GM23338 (cell line): ENCODE measurements around the gene ALPI. TPM values are rescaled to one million over a fixed set of nuclear protein-coding genes. Genes with fewer than 3 reads are reported as not detected.
"Not testable (repeated sequence)": the region's sequence is repeated elsewhere in the genome, so short reads cannot be mapped to it uniquely, and the experiment has no call there.

Experiments
- ATAC-seq: fragments of 200-7000 bp; cut with Tn5 transposase; 3 replicates; pipeline ENCODE4 v1.9.1; 2020
- DNase-seq: peaks from one replicate; pipeline ENCODE4 v3.0.0-alpha.2; 2015; ENCODE audit warnings: low spot score
- H2AFZ ChIP-seq: fragments of 200-600 bp; sonication (generic); 2 replicates; pipeline ENCODE4 v1.8.0; 2016; ENCODE audit warnings: antibody characterized with exemption, mild to moderate bottlenecking, moderate library complexity
- H3F3A ChIP-seq: fragments of 200-600 bp; sonication (generic); replicated peaks from 2 replicates; pipeline ENCODE4 v1.8.0; 2017; ENCODE audit warnings: antibody characterized with exemption, mixed run types, low read depth
- H3K27ac ChIP-seq: fragments of 200-600 bp; sonication (generic); 2 replicates; pipeline ENCODE4 v1.6.1; 2016; ENCODE audit warnings: low read depth
- H3K27me3 ChIP-seq: fragments of 200-600 bp; sonication (generic); 2 replicates; pipeline ENCODE4 v1.8.0; 2016; ENCODE audit warnings: mild to moderate bottlenecking, mixed run types, moderate library complexity; ENCODE audit not compliant: insufficient read depth
- H3K36me3 ChIP-seq: fragments of 200-600 bp; sonication (generic); 2 replicates; pipeline ENCODE4 v1.8.0; 2016; ENCODE audit warnings: mild to moderate bottlenecking; ENCODE audit not compliant: insufficient read depth
- H3K4me1 ChIP-seq: fragments of 200-600 bp; sonication (generic); 2 replicates; pipeline ENCODE4 v1.8.0; 2016; ENCODE audit warnings: mild to moderate bottlenecking, moderate library complexity; ENCODE audit not compliant: insufficient read depth
- H3K4me2 ChIP-seq: fragments of 200-600 bp; sonication (generic); 2 replicates; pipeline ENCODE4 v1.7.1; 2017; ENCODE audit warnings: mixed run types
- H3K4me3 ChIP-seq: fragments of 200-600 bp; sonication (generic); 2 replicates; pipeline ENCODE4 v1.6.1; 2016; ENCODE audit warnings: mixed run types
- H3K79me2 ChIP-seq: fragments of 200-600 bp; sonication (generic); replicated peaks from 2 replicates; pipeline ENCODE4 v1.8.0; 2017; ENCODE audit warnings: mild to moderate bottlenecking; ENCODE audit not compliant: insufficient read depth
- H3K9me2 ChIP-seq: fragments of 200-600 bp; sonication (generic); 2 replicates; pipeline ENCODE4 v1.8.0; 2017; ENCODE audit not compliant: insufficient read depth
- H4K20me1 ChIP-seq: fragments of 200-600 bp; sonication (generic); replicated peaks from 2 replicates; pipeline ENCODE4 v1.8.0; 2017; ENCODE audit warnings: mild to moderate bottlenecking; ENCODE audit not compliant: insufficient read depth
- H3K27ac Mint-ChIP-seq: 2 replicates; pipeline ENCODE4 v1.8.0; 2020; ENCODE audit warnings: inconsistent platforms, mild to moderate bottlenecking, moderate library complexity, mixed read lengths
- H3K27me3 Mint-ChIP-seq: 3 replicates; pipeline ENCODE4 v1.8.0; 2022; ENCODE audit warnings: low read depth, mild to moderate bottlenecking, moderate library complexity, mixed read lengths, inconsistent platforms; ENCODE audit not compliant: insufficient read depth, poor library complexity
- H3K36me3 Mint-ChIP-seq: 3 replicates; pipeline ENCODE4 v1.8.0; 2021; ENCODE audit warnings: low read depth, mild to moderate bottlenecking, inconsistent platforms, moderate library complexity, mixed read lengths
- H3K4me1 Mint-ChIP-seq: 3 replicates; pipeline ENCODE4 v1.8.0; 2020; ENCODE audit warnings: mild to moderate bottlenecking, inconsistent platforms, mixed read lengths
- H3K4me3 Mint-ChIP-seq: 3 replicates; pipeline ENCODE4 v1.8.0; 2021; ENCODE audit warnings: moderate library complexity, mild to moderate bottlenecking, inconsistent platforms, mixed read lengths
- H3K9me3 Mint-ChIP-seq: 3 replicates; pipeline ENCODE4 v1.8.0; 2020; ENCODE audit warnings: moderate library complexity, mild to moderate bottlenecking, inconsistent platforms, mixed read lengths
- CTCF ChIP-seq, 2 experiments: fragments of 200-600 bp in 1 of 2; sonication (generic) in 1 of 2; conservative IDR thresholded peaks; 2 replicates each; pipeline versions ENCODE4 v1.5.1 to v1.6.1; 2016 to 2017; ENCODE audit warnings: antibody characterized with exemption in 2 of 2, low read depth in 2 of 2, mild to moderate bottlenecking in 2 of 2, moderate library complexity in 1 of 2
- NANOG ChIP-seq: IDR thresholded peaks from 2 replicates; pipeline ENCODE4 v1.6.1; 2016; ENCODE audit warnings: antibody characterized with exemption, borderline replicate concordance
- POLR2AphosphoS5 ChIP-seq: IDR thresholded peaks from 2 replicates; pipeline ENCODE4 v1.6.1; 2016; ENCODE audit warnings: antibody characterized with exemption, low read depth
- STAT1 ChIP-seq: IDR thresholded peaks from one replicate; pipeline ENCODE4 v1.6.1; 2016; ENCODE audit warnings: antibody characterized with exemption; ENCODE audit not compliant: unreplicated experiment
- ZNF114 ChIP-seq: fragments of 250-450 bp; sonication (Bioruptor Pico); IDR thresholded peaks from 2 replicates; pipeline ENCODE4 v1.5.0; 2020; ENCODE audit warnings: mild to moderate bottlenecking, moderate library complexity
- ZNF462 ChIP-seq: fragments of 250-450 bp; sonication (Bioruptor Pico); IDR thresholded peaks from 2 replicates; pipeline ENCODE4 v1.5.0; 2020; ENCODE audit warnings: mild to moderate bottlenecking, moderate library complexity
- polyA plus RNA-seq: library from polyadenylated mRNA; unstranded; fragments of >200 nt; fragmentation: Nextera tagmentation; extraction: Ambion mirVana; gene quantifications from 2 replicates; pipeline ENCODE4 v1.2.1, GENCODE V29; 2016
- total RNA-seq: library from RNA; depleted of rRNA; stranded (reverse); fragments of >200 nt; shearing (Covaris generic); gene quantifications from 2 replicates; pipeline ENCODE4 v1.2.3, GENCODE V29; 2014
- TF ChIP-seq, protein P1 (sequence below): IDR thresholded peaks from 2 replicates; pipeline ENCODE4 v1.6.1; 2016; ENCODE audit warnings: antibody characterized with exemption

ALPI gene
- total and polyA plus RNA-seq, 2 experiments from 2014 or later, result not detected

GRCh38 chr2:232446266-232446777, 9.6 kb upstream of the ALPI start:
- not testable (repeated sequence) for H2AFZ ChIP-seq, H3K4me3 Mint-ChIP-seq, H3K27ac Mint-ChIP-seq, H4K20me1 ChIP-seq, H3K79me2 ChIP-seq, H3K36me3 ChIP-seq, H3K4me2 ChIP-seq, H3K4me1 ChIP-seq, H3K9me3 Mint-ChIP-seq, H3K36me3 Mint-ChIP-seq, H3F3A ChIP-seq, H3K27ac ChIP-seq, H3K4me3 ChIP-seq, H3K9me2 ChIP-seq, DNase-seq, H3K4me1 Mint-ChIP-seq, H3K27me3 ChIP-seq
- TF ChIP-seq CTCF (conservative IDR thresholded peaks at IDR 0.05; ENCODE audit: low read depth in 2 of 2), result peak; percentile 26 to 28; a peak in 1 of 4 replicates
- H3K27me3 Mint-ChIP-seq, result peaks cover 21% of the 10 kb centered on the region
- peak; percentile 75 for ATAC-seq

- Histone ChIP-seq H3K4me1 (no peaks in the 10 kb centered on the region), H2AFZ (no peak overlapping the region), H3K4me2 (no peak overlapping the region), H3K4me3 (no peak overlapping the region), H4K20me1 (no peaks in the 10 kb centered on the region), H3K36me3 (no peaks in the 10 kb centered on the region), H3K27me3 (no peaks in the 10 kb centered on the region), H3F3A (no peaks in the 10 kb centered on the region), H3K27ac (no peak overlapping the region), H3K79me2 (no peaks in the 10 kb centered on the region), H3K9me2 (no peaks in the 10 kb centered on the region)
- Mint-ChIP-seq H3K4me3 (no peak overlapping the region), H3K27me3 (peaks cover 18% of the 10 kb centered on the region), H3K27ac (no peak overlapping the region), H3K4me1 (no peaks in the 10 kb centered on the region; the same call in 2 of the 3 replicates), H3K9me3 (no peaks in the 10 kb centered on the region), H3K36me3 (no peaks in the 10 kb centered on the region)
- DNase-seq, result no peak
- TF ChIP-seq ZNF114 (CRISPR knock-in tag), result no peak
- TF ChIP-seq CTCF (conservative IDR thresholded peaks at IDR 0.05; ENCODE audit: low read depth in 2 of 2), result no peak
- TF ChIP-seq, protein P1, sequence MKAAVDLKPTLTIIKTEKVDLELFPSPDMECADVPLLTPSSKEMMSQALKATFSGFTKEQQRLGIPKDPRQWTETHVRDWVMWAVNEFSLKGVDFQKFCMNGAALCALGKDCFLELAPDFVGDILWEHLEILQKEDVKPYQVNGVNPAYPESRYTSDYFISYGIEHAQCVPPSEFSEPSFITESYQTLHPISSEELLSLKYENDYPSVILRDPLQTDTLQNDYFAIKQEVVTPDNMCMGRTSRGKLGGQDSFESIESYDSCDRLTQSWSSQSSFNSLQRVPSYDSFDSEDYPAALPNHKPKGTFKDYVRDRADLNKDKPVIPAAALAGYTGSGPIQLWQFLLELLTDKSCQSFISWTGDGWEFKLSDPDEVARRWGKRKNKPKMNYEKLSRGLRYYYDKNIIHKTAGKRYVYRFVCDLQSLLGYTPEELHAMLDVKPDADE, result no peak
- no peak for TF ChIP-seq POLR2AphosphoS5
- no peak for TF ChIP-seq NANOG
- TF ChIP-seq STAT1, result no peak
- TF ChIP-seq ZNF462, result no peak
- no peak for ATAC-seq
These were observed 8.8 kb upstream of the ALPI start for GRCh38 chr2:232447091-232447620.
